H9 (cell line): ENCODE results near the gene MED13L. TPM values are rescaled to one million over a fixed set of nuclear protein-coding genes. Genes with fewer than 3 reads are reported as not detected.
A peak's percentile ranks its signal among the peaks of the same experiment; 100 is the strongest.

ENCODE experiments used
- DNase-seq: peaks from one replicate; pipeline ENCODE4 v3.0.0-alpha.2; 2017
- H2AFZ ChIP-seq: one replicate; pipeline ENCODE4 v1.6.1; 2013; ENCODE audit warnings: mild to moderate bottlenecking, low read length, control low read depth, moderate library complexity
- H2AK5ac ChIP-seq: 2 replicates; pipeline ENCODE4 v1.6.1; 2013; ENCODE audit warnings: low read length, control low read depth, mixed read lengths; ENCODE audit not compliant: insufficient read length
- H2BK120ac ChIP-seq: one replicate; pipeline ENCODE4 v1.6.1; 2013; ENCODE audit warnings: low read depth, mild to moderate bottlenecking, low read length, control low read depth, inconsistent platforms; ENCODE audit not compliant: poor library complexity, severe bottlenecking
- H2BK12ac ChIP-seq: 2 replicates; pipeline ENCODE4 v1.6.1; 2013; ENCODE audit warnings: low read length, control low read depth, mixed read lengths, low read depth; ENCODE audit not compliant: insufficient read length
- H2BK15ac ChIP-seq: 2 replicates; pipeline ENCODE4 v1.6.1; 2013; ENCODE audit warnings: low read depth, low read length, control low read depth
- H2BK20ac ChIP-seq: one replicate; pipeline ENCODE4 v1.6.1; 2013; ENCODE audit warnings: low read depth, mild to moderate bottlenecking, low read length, control low read depth, inconsistent platforms; ENCODE audit not compliant: poor library complexity, severe bottlenecking
- H2BK5ac ChIP-seq: 2 replicates; pipeline ENCODE4 v1.6.1; 2013; ENCODE audit warnings: low read length, control low read depth, mixed read lengths; ENCODE audit not compliant: insufficient read length
- H3K14ac ChIP-seq: 2 replicates; pipeline ENCODE4 v1.6.1; 2013; ENCODE audit warnings: low read length, control low read depth; ENCODE audit not compliant: insufficient read depth
- H3K18ac ChIP-seq: 2 replicates; pipeline ENCODE4 v1.6.1; 2013; ENCODE audit warnings: low read depth, mild to moderate bottlenecking, mixed read lengths, low read length, control low read depth; ENCODE audit not compliant: insufficient read length
- H3K23ac ChIP-seq: 2 replicates; pipeline ENCODE4 v1.6.1; 2013; ENCODE audit warnings: low read length, control low read depth, mixed read lengths, low read depth; ENCODE audit not compliant: insufficient read length
- H3K23me2 ChIP-seq: 2 replicates; pipeline ENCODE4 v1.6.1; 2013; ENCODE audit warnings: low read depth, mild to moderate bottlenecking, mixed read lengths, low read length, control low read depth; ENCODE audit not compliant: insufficient read length, poor library complexity, severe bottlenecking
- H3K27ac ChIP-seq: 2 replicates; pipeline ENCODE4 v1.5.1; 2013; ENCODE audit warnings: low read length, control low read depth, mixed read lengths, low read depth; ENCODE audit not compliant: insufficient read length
- H3K27me3 ChIP-seq: 2 replicates; pipeline ENCODE4 v1.6.1; 2013; ENCODE audit warnings: low read length, control low read depth, inconsistent platforms; ENCODE audit not compliant: insufficient read depth
- H3K4ac ChIP-seq: 2 replicates; pipeline ENCODE4 v1.6.1; 2013; ENCODE audit warnings: low read depth, mild to moderate bottlenecking, control low read depth, inconsistent platforms, low read length, moderate library complexity
- H3K4me1 ChIP-seq: 2 replicates; pipeline ENCODE4 v1.6.1; 2013; ENCODE audit warnings: low read length, control low read depth, inconsistent platforms; ENCODE audit not compliant: insufficient read depth
- H3K4me2 ChIP-seq: 2 replicates; pipeline ENCODE4 v1.6.1; 2013; ENCODE audit warnings: low read length, control low read depth, mixed read lengths; ENCODE audit not compliant: insufficient read length, insufficient read depth
- H3K56ac ChIP-seq: 2 replicates; pipeline ENCODE4 v1.6.1; 2013; ENCODE audit warnings: low read depth, mild to moderate bottlenecking, mixed read lengths, low read length, control low read depth; ENCODE audit not compliant: insufficient read length
- H3K79me1 ChIP-seq: 2 replicates; pipeline ENCODE4 v1.6.1; 2013; ENCODE audit warnings: low read depth, mild to moderate bottlenecking, moderate library complexity, low read length, control low read depth, inconsistent platforms; ENCODE audit not compliant: insufficient read depth, poor library complexity, severe bottlenecking
- H3K79me2 ChIP-seq: 2 replicates; pipeline ENCODE4 v1.6.1; 2013; ENCODE audit warnings: low read length, control low read depth, inconsistent platforms; ENCODE audit not compliant: insufficient read depth
- H3K9ac ChIP-seq: 2 replicates; pipeline ENCODE4 v1.6.1; 2013; ENCODE audit warnings: low read length, control low read depth, mixed read lengths; ENCODE audit not compliant: insufficient read length; ENCODE audit errors: extremely low read depth
- H3K9me3 ChIP-seq: one replicate; pipeline ENCODE4 v1.6.1; 2013; ENCODE audit warnings: low read depth, low read length, inconsistent platforms; ENCODE audit not compliant: control insufficient read depth
- H3T11ph ChIP-seq: one replicate; pipeline ENCODE4 v1.6.1; 2013; ENCODE audit warnings: mild to moderate bottlenecking, low read length, control low read depth, inconsistent platforms
- H4K20me1 ChIP-seq: one replicate; pipeline ENCODE4 v1.6.1; 2013; ENCODE audit not compliant: control insufficient read depth, insufficient read length, insufficient read depth
- H4K5ac ChIP-seq: 2 replicates; pipeline ENCODE4 v1.6.1; 2013; ENCODE audit warnings: low read depth, mild to moderate bottlenecking, mixed read lengths, low read length, control low read depth; ENCODE audit not compliant: insufficient read length
- H4K8ac ChIP-seq: replicated peaks from 2 replicates; pipeline ENCODE4 v1.6.1; 2013; ENCODE audit warnings: low read length, control low read depth, mixed read lengths, low read depth; ENCODE audit not compliant: insufficient read length
- H4K91ac ChIP-seq: 2 replicates; pipeline ENCODE4 v1.6.1; 2013; ENCODE audit warnings: low read depth, mild to moderate bottlenecking, moderate library complexity, mixed read lengths, low read length, control low read depth; ENCODE audit not compliant: insufficient read length
- H3K27ac Mint-ChIP-seq, 3 experiments: 2 replicates in 2 of 3; 3 replicates in 1 of 3; pipeline ENCODE4 v1.8.0; 2020 to 2021; ENCODE audit warnings: mixed read lengths in 3 of 3, mild to moderate bottlenecking in 1 of 3, moderate library complexity in 1 of 3
- H3K27me3 Mint-ChIP-seq: 2 replicates; pipeline ENCODE4 v1.8.0; 2021; ENCODE audit warnings: low read depth, mild to moderate bottlenecking, moderate library complexity, mixed read lengths
- H3K36me3 Mint-ChIP-seq, 3 experiments: 2 replicates in 2 of 3; 3 replicates in 1 of 3; pipeline ENCODE4 v1.8.0; 2020 to 2021; ENCODE audit warnings: low read depth in 3 of 3, mixed read lengths in 3 of 3; ENCODE audit not compliant: insufficient read depth in 1 of 3
- H3K4me1 Mint-ChIP-seq, 2 experiments: 2 replicates each; pipeline ENCODE4 v1.8.0; 2020; ENCODE audit warnings: mixed read lengths in 2 of 2
- H3K4me3 Mint-ChIP-seq, 2 experiments: 2 replicates in 1 of 2; 3 replicates in 1 of 2; pipeline ENCODE4 v1.8.0; 2020 to 2021; ENCODE audit warnings: mild to moderate bottlenecking in 2 of 2, mixed read lengths in 2 of 2, moderate library complexity in 1 of 2
- H3K9me3 Mint-ChIP-seq, 2 experiments: 2 replicates in 1 of 2; 3 replicates in 1 of 2; pipeline ENCODE4 v1.8.0; 2020; ENCODE audit warnings: mild to moderate bottlenecking in 2 of 2, mixed read lengths in 2 of 2, moderate library complexity in 1 of 2
- whole genome bisulfite sequencing: extraction: QIAGEN DNeasy Blood & Tissue Kit; methylation state at CpG from one replicate; pipeline ENCODE4 v1.1.7; 2013; ENCODE audit warnings: missing lambda C conversion rate, low lambda C conversion rate, mixed read lengths; ENCODE audit not compliant: insufficient read length; ENCODE audit errors: extremely low coverage; 5-methylcytosine and 5-hydroxymethylcytosine counted together
- total RNA-seq: library from RNA; stranded (reverse); gene quantifications from 2 replicates; pipeline ENCODE4 v1.2.1, GENCODE V29; 2021
- TF ChIP-seq, protein P1 (sequence below): fragments of 200-600 bp; sonication (generic); conservative IDR thresholded peaks from 3 replicates; pipeline ENCODE4 v1.8.0; 2021; ENCODE audit warnings: antibody characterized with exemption, mild to moderate bottlenecking

The MED13L gene
- total RNA-seq, 1 experiment from 2014 or later, result 52.4 TPM

- H4K20me1 ChIP-seq, result no peaks in the 10 kb centered on the region
- H3K79me2 ChIP-seq, result peaks cover 14% of the 10 kb centered on the region; the same call in 1 of the 2 replicates
- H3K4me2 ChIP-seq, result no peak overlapping the region
Measured at GRCh38 chr12:116143909-116144308, 133.6 kb downstream of the MED13L start.

More at GRCh38 chr12:116143909-116144308, 133.6 kb downstream of the MED13L start:
- Mint-ChIP-seq H3K27ac (peak overlapping the region; percentile 28 to 88 (median 73)), H3K9me3 (no peaks in the 10 kb centered on the region), H3K4me3 (no peak overlapping the region), H3K4me1 (peaks cover 38 to 49% of the 10 kb centered on the region in 2 experiments), H3K36me3 (0 out of 7 replicates have a peak, but pooled peaks cover 0 to 4% (median 0%) of the 10 kb centered on the region in 3 experiments), H3K27me3 (no peaks in the 10 kb centered on the region)
- Histone ChIP-seq H4K91ac (no peak overlapping the region), H3K79me1 (no peaks in the 10 kb centered on the region), H2BK120ac (no peak overlapping the region), H3K23me2 (no peaks in the 10 kb centered on the region), H3K9ac (no peak overlapping the region), H3T11ph (no peak overlapping the region), H2BK12ac (no peak overlapping the region), H2AFZ (no peak overlapping the region), H3K27me3 (no peaks in the 10 kb centered on the region), H3K4ac (no peak overlapping the region), H2AK5ac (no peak overlapping the region), H2BK5ac (no peak overlapping the region), H3K9me3 (no peaks in the 10 kb centered on the region), H2BK15ac (no peak overlapping the region), H3K23ac (no peak overlapping the region), H3K27ac (no peak overlapping the region), H2BK20ac (no peak overlapping the region), H3K4me1 (peaks cover 10% of the 10 kb centered on the region; the same call in 1 of the 2 replicates), H3K14ac (no peak overlapping the region), H3K56ac (no peak overlapping the region), H4K5ac (no peak overlapping the region), H3K18ac (no peak overlapping the region), H4K8ac (no peak overlapping the region)
- TF ChIP-seq, protein P1, sequence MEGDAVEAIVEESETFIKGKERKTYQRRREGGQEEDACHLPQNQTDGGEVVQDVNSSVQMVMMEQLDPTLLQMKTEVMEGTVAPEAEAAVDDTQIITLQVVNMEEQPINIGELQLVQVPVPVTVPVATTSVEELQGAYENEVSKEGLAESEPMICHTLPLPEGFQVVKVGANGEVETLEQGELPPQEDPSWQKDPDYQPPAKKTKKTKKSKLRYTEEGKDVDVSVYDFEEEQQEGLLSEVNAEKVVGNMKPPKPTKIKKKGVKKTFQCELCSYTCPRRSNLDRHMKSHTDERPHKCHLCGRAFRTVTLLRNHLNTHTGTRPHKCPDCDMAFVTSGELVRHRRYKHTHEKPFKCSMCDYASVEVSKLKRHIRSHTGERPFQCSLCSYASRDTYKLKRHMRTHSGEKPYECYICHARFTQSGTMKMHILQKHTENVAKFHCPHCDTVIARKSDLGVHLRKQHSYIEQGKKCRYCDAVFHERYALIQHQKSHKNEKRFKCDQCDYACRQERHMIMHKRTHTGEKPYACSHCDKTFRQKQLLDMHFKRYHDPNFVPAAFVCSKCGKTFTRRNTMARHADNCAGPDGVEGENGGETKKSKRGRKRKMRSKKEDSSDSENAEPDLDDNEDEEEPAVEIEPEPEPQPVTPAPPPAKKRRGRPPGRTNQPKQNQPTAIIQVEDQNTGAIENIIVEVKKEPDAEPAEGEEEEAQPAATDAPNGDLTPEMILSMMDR, result no peak
- no CpG with 5 or more reads among the region's 1 CpG for WGBS
- DNase-seq, result no peak
